IMR-90 (cell line): ENCODE results near the gene HERC4. TPM values are rescaled to one million over a fixed set of nuclear protein-coding genes. Genes with fewer than 3 reads are reported as not detected.

Source experiments
- ATAC-seq: fragments of 200-7000 bp; cut with Tn5 transposase; 2 replicates; pipeline ENCODE4 v1.9.1; 2020; ENCODE audit warnings: low read depth, mild to moderate bottlenecking, moderate library complexity
- BruUV-seq: library from RNA; stranded (reverse); fragments of 400-500 nt; replicated peaks from 2 replicates; lab custom pipeline; 2021; lab: Mats Ljungman, UMichigan
- CTCF ChIA-PET: fragments of 300-600 bp; formaldehyde crosslinking; extraction: SDS; loops from one replicate; lab custom pipeline; 2021; ENCODE audit warnings: antibody characterized with exemption; lab: Yijun Ruan, JAX
- POLR2A ChIA-PET: fragments of 300-600 bp; sonication (Branson Sonifier 250); formaldehyde crosslinking; loops from one replicate; lab custom pipeline; 2022; ENCODE audit warnings: antibody characterized with exemption; ENCODE audit not compliant: unreplicated experiment; lab: Charles Lee
- DNase-seq: peaks from one replicate; pipeline ENCODE4 v3.0.0; 2013
- H2AFZ ChIP-seq: replicated peaks from 2 replicates; pipeline ENCODE3; 2013; ENCODE audit warnings: low read length, mild to moderate bottlenecking; ENCODE audit not compliant: poor library complexity
- H2AK5ac ChIP-seq: 2 replicates; pipeline ENCODE4 v1.6.1; 2013; ENCODE audit warnings: low read depth, low read length, inconsistent platforms
- H2AK9ac ChIP-seq: replicated peaks from 2 replicates; pipeline ENCODE3; 2013; ENCODE audit warnings: mild to moderate bottlenecking, low read depth, low read length, moderate library complexity; ENCODE audit not compliant: poor library complexity
- H2BK120ac ChIP-seq: 2 replicates; pipeline ENCODE4 v1.6.1; 2013; ENCODE audit warnings: low read depth, low read length, inconsistent platforms
- H2BK15ac ChIP-seq: 3 replicates; pipeline ENCODE4 v1.6.1; 2013; ENCODE audit warnings: low read depth, low read length, inconsistent platforms
- H2BK20ac ChIP-seq: 2 replicates; pipeline ENCODE4 v1.6.1; 2013; ENCODE audit warnings: low read depth, mild to moderate bottlenecking, inconsistent platforms, low read length, moderate library complexity
- H2BK5ac ChIP-seq: 2 replicates; pipeline ENCODE4 v1.6.1; 2013; ENCODE audit warnings: mild to moderate bottlenecking, low read depth, low read length, inconsistent platforms; ENCODE audit not compliant: poor library complexity, severe bottlenecking
- H3K14ac ChIP-seq: replicated peaks from 2 replicates; pipeline ENCODE4 v1.6.1; 2013; ENCODE audit warnings: low read depth, low read length, inconsistent platforms
- H3K18ac ChIP-seq: 2 replicates; pipeline ENCODE4 v1.6.1; 2013; ENCODE audit warnings: low read depth, low read length, control low read depth
- H3K23ac ChIP-seq: 2 replicates; pipeline ENCODE4 v1.6.1; 2013; ENCODE audit warnings: low read depth, low read length, inconsistent platforms
- H3K27ac ChIP-seq: 2 replicates; pipeline ENCODE4 v1.5.1; 2013; ENCODE audit warnings: mild to moderate bottlenecking, control low read depth, low read length; ENCODE audit not compliant: insufficient read depth
- H3K27me3 ChIP-seq: 2 replicates; pipeline ENCODE4 v1.6.1; 2013; ENCODE audit warnings: low read length; ENCODE audit not compliant: control insufficient read depth, insufficient read depth
- H3K36me3 ChIP-seq: 2 replicates; pipeline ENCODE4 v1.6.1; 2013; ENCODE audit warnings: low read length, mixed read lengths; ENCODE audit not compliant: control insufficient read depth, insufficient read depth
- H3K4ac ChIP-seq: 2 replicates; pipeline ENCODE4 v1.6.1; 2013; ENCODE audit warnings: low read depth, low read length, inconsistent platforms
- H3K4me1 ChIP-seq: 2 replicates; pipeline ENCODE4 v1.6.1; 2013; ENCODE audit warnings: low read length, mixed read lengths; ENCODE audit not compliant: control insufficient read depth, insufficient read depth
- H3K4me2 ChIP-seq: 2 replicates; pipeline ENCODE4 v1.6.1; 2013; ENCODE audit warnings: low read depth, mild to moderate bottlenecking, control low read depth, low read length, moderate library complexity
- H3K4me3 ChIP-seq: 2 replicates; pipeline ENCODE4 v1.5.1; 2013; ENCODE audit warnings: low read depth, mild to moderate bottlenecking, control low read depth, low read length, moderate library complexity; ENCODE audit not compliant: insufficient read depth
- H3K56ac ChIP-seq: 2 replicates; pipeline ENCODE4 v1.6.1; 2013; ENCODE audit warnings: low read length, inconsistent platforms; ENCODE audit not compliant: insufficient read depth; ENCODE audit errors: extremely low read depth
- H3K79me1 ChIP-seq, 2 experiments: 2 replicates each; pipeline ENCODE4 v1.6.1; 2013; ENCODE audit warnings: low read length in 2 of 2, inconsistent platforms in 1 of 2, low read depth in 1 of 2
- H3K9ac ChIP-seq: 2 replicates; pipeline ENCODE4 v1.6.1; 2013; ENCODE audit warnings: low read depth, low read length, control low read depth
- H3K9me1 ChIP-seq: 2 replicates; pipeline ENCODE4 v1.6.1; 2013; ENCODE audit warnings: low read length, inconsistent platforms; ENCODE audit not compliant: insufficient read depth
- H3K9me3 ChIP-seq: 2 replicates; pipeline ENCODE4 v1.6.1; 2013; ENCODE audit warnings: low read length; ENCODE audit not compliant: control insufficient read depth, insufficient read depth
- H4K20me1 ChIP-seq: 2 replicates; pipeline ENCODE4 v1.6.1; 2013; ENCODE audit warnings: low read length, inconsistent platforms; ENCODE audit not compliant: insufficient read depth
- H4K5ac ChIP-seq: 2 replicates; pipeline ENCODE4 v1.6.1; 2013; ENCODE audit warnings: mild to moderate bottlenecking, low read depth, low read length, control low read depth
- H4K8ac ChIP-seq, 2 experiments: 2 replicates each; pipeline ENCODE4 v1.6.1; 2013; ENCODE audit warnings: low read depth in 2 of 2, low read length in 2 of 2, control low read depth in 1 of 2, inconsistent platforms in 1 of 2
- H4K91ac ChIP-seq: 2 replicates; pipeline ENCODE4 v1.6.1; 2013; ENCODE audit warnings: low read depth, low read length, inconsistent platforms; ENCODE audit not compliant: insufficient read depth
- CEBPB ChIP-seq: IDR thresholded peaks from 2 replicates; pipeline ENCODE4 v1.6.1; 2012; ENCODE audit warnings: low read depth, low read length, improper control_type of control experiment
- POLR2A ChIP-seq: IDR thresholded peaks from 2 replicates; pipeline ENCODE4 v1.6.1; 2012; ENCODE audit warnings: mild to moderate bottlenecking, low read depth, low read length
- SMC3 ChIP-seq: fragments of 150-350 bp; IDR thresholded peaks from 2 replicates; pipeline ENCODE4 v1.6.1; 2016; ENCODE audit warnings: low read depth, mild to moderate bottlenecking, antibody characterized with exemption, low read length, moderate library complexity
- WGBS, 2 experiments: methylation state at CpG; one replicate each; pipeline versions ENCODE4 v1.1.5 to v1.1.7; 2013; ENCODE audit warnings: missing lambda C conversion rate in 2 of 2; ENCODE audit not compliant: insufficient read length in 1 of 2; ENCODE audit errors: extremely low coverage in 2 of 2; 5-methylcytosine and 5-hydroxymethylcytosine counted together
- dilution Hi-C: fragments of 300-500 bp; cut with HindIII; formaldehyde crosslinking; loops from one replicate; pipeline ENCODE4 v1.14.3; 2018; ENCODE audit warnings: low sequenced_read_pairs; ENCODE audit not compliant: unreplicated experiment
- in situ Hi-C: fragments of 300-500 bp; cut with MboI; formaldehyde crosslinking; loops from 3 replicates; pipeline ENCODE4 v1.14.3; 2019; ENCODE audit warnings: low sequenced_read_pairs, inconsistent platforms, mixed read lengths
- intact Hi-C: fragments of 100-400 bp; cut with micrococcal nuclease; formaldehyde crosslinking; loops from 2 replicates; pipeline ENCODE4 v1.10.0; 2022
- polyA plus RNA-seq, 3 experiments: library from polyadenylated mRNA; depleted of rRNA; stranded (reverse); fragments of >200 nt; gene quantifications; 2 replicates each; pipeline ENCODE4 v1.2.3, GENCODE V29; 2012; ENCODE audit warnings: low replicate concordance in 1 of 3
- total RNA-seq: library from RNA; depleted of rRNA; stranded (reverse); fragments of >200 nt; gene quantifications from 2 replicates; pipeline ENCODE4 v1.2.3, GENCODE V29; 2012

The HERC4 gene
- total and polyA plus RNA-seq, 2 of the 4 experiments (the other 2 are of a cell fraction) = 66.6 to 92.8 TPM

DNA sequence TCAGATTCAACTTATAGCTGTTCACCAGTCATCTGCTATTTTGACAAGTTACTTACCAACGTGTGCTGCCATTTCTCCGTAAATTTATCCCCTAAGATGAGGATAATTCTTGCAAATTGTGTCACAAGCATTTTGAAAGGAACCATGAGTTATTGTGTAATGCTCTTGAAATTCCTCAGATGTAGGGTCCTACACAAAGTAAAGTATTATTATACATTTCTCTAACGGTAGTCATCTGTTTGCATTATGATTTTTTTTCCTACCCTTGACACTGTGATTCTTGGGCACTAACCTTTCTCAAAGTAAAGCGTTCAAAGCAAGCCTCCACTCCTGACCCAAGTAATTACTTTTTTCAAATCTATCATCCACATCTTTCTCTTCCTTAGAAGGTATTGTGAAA lies 8.1 kb downstream of the HERC4 start:
- Histone ChIP-seq H4K91ac (no peak overlapping the region), H3K56ac (no peak overlapping the region), H2BK5ac (peak overlapping the region; percentile 51), H3K4me3 (no peak overlapping the region), H4K5ac (no peak overlapping the region), H2AFZ (no peak overlapping the region), H3K4me2 (no peak overlapping the region; the same call in 1 of the 2 replicates), H3K9me3 (no peaks in the 10 kb centered on the region), H3K18ac (no peak overlapping the region), H4K20me1 (peaks cover 33% of the 10 kb centered on the region), H3K27me3 (no peaks in the 10 kb centered on the region), H2BK15ac (no peak overlapping the region), H3K79me1 (peaks cover 0 to 33% of the 10 kb centered on the region in 2 experiments; a peak in 3 of 4 replicates), H3K9me1 (peaks cover 3% of the 10 kb centered on the region; the same call in 1 of the 2 replicates), H2BK20ac (no peak overlapping the region), H4K8ac (no peak overlapping the region), H3K4ac (no peak overlapping the region), H2AK9ac (no peak overlapping the region), H3K27ac (no peak overlapping the region), H2BK120ac (no peak overlapping the region), H3K14ac (no peak overlapping the region), H3K23ac (no peak overlapping the region), H3K36me3 (peaks cover 14% of the 10 kb centered on the region), H3K9ac (no peak overlapping the region), H3K4me1 (peaks cover 3% of the 10 kb centered on the region; the same call in 1 of the 2 replicates), H2AK5ac (no peak overlapping the region)
- TF ChIP-seq SMC3 (no peak), CEBPB (peak; percentile 77), POLR2A (peak; percentile 41; the same call in 1 of the 2 replicates)
- ATAC-seq (peak; percentile 53), DNase-seq (no peak)
- intact Hi-C loops (no loop called here), dilution Hi-C loops (no loop called here), in situ Hi-C loops (no loop called here)
- BruUV-seq = no TSS peak
- POLR2A ChIA-PET = no interaction called here
- CTCF ChIA-PET = interaction anchor here (0.6 to 1.1 kb wide), 2 partner anchors 122 to 235 kb away, joined by 3 read pairs; no protein-coding TSS in a partner anchor
- WGBS, 2 experiments = no CpG with 5 or more reads among the region's 4 CpGs
